ENCODE data around the gene RIGI. TPM values are rescaled to one million over a fixed set of nuclear protein-coding genes. Genes with fewer than 3 reads are reported as not detected.

The RIGI gene
- total and polyA plus RNA-seq, 2 of the 13 experiments (the other 11 are each of a cell fraction or from before 2014, with no cell fraction given), result 3.0 to 8.2 TPM

DNA sequence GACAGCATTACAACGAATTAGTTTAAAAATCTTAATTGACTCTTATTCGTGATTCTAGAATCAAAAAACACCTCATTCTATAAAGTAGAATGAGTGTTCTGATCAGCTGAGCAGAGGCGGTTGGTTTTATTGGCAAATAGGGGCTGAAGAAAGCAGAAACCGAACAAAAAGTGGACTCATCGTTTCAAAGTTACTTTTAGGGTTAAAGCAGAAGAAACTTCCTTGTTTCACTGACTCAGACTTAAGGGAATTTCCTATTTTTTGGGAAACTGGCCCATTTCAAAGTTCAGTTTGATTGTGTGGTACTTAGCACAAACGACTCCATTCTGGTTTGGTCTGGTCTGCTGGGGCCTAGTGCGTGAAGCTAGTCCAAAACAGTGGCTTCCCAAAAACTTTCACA lies 47.8 kb upstream of the RIGI start:
- H3K27me3 ChIP-seq (ENCODE audit: control insufficient read depth in 1 of 2, insufficient read depth in 2 of 2, low read length in 2 of 2), result no peaks in the 10 kb centered on the region; a peak in 1 of 5 replicates
- intact Hi-C loops (cut with micrococcal nuclease; ENCODE audit: unreplicated experiment) (loop anchor here (2.0 kb wide), 1 partner anchor 147 kb away; no protein-coding TSS in a partner anchor), in situ Hi-C loops (cut with HindIII; ENCODE audit: extremely low pct_ligation_motif_present, low pct_unique_long_range_greater_than_20kb) (loop anchor here (5.0 kb wide), 1 partner anchor 192 kb away; the partner anchor contains the start of gene ACO1)
- POLR2A ChIA-PET, result interaction anchor here (1.0 to 2.8 kb wide), 4 partner anchors 22 to 195 kb away, joined by 5 to 36 read pairs (median 14); partner anchors contain the start of genes ACO1, RIGI, SMIM27 and TOPORS
- FAIRE-seq (no peak), ATAC-seq (no peak), DNase-seq (ENCODE audit: low spot score) (no peak)
- peak overlapping the region; percentile 77; the same call in 1 of the 2 replicates for H3K9ac ChIP-seq (ENCODE audit: insufficient read depth, low read depth, low read length)
- peak overlapping the region in 2 of 3 experiments; percentile 81 to 83; a peak in 2 of 6 replicates for H3K4me3 ChIP-seq (replicated peaks in 1 of 3; ENCODE audit: insufficient read depth in 1 of 3, low read depth in 2 of 3, low read length in 3 of 3)
- BruUV-seq (replicated peaks), result no TSS peak
- 74% methylated on average over 7 of the region's 7 CpGs for WGBS (ENCODE audit: low lambda C conversion rate)
- no peaks in the 10 kb centered on the region for H3K9me3 ChIP-seq (ENCODE audit: low read length)
- H3K4me1 ChIP-seq (ENCODE audit: insufficient read depth, low read length), result peaks cover 24% of the 10 kb centered on the region
- peaks cover 3 to 7% of the 10 kb centered on the region in 2 experiments; a peak in 2 of 5 replicates for H3K36me3 ChIP-seq (replicated peaks in 1 of 2; ENCODE audit: control insufficient read depth in 1 of 2, insufficient read depth in 2 of 2, low read length in 2 of 2)
- CTCF ChIA-PET (ENCODE audit: low intra/inter-chr PET ratio, low total read pairs), result interaction anchor here (2.1 to 3.8 kb wide), 2 partner anchors 190 to 195 kb away, joined by 5 to 52 read pairs; no protein-coding TSS in a partner anchor
- H4K20me1 ChIP-seq (ENCODE audit: insufficient read depth, low read length), result no peaks in the 10 kb centered on the region
- H3K27ac ChIP-seq (ENCODE audit: extremely low read length, insufficient read depth, low read length), result no peak overlapping the region
- no peak for TF ChIP-seq ETS1 (CRISPR knock-in tag; IDR thresholded peaks at IDR 0.05)
- no peak overlapping the region for H2AFZ ChIP-seq (ENCODE audit: low read length)
- peaks cover 32% of the 10 kb centered on the region for H3K79me2 ChIP-seq (ENCODE audit: insufficient read depth, low read length)
- peak overlapping the region; percentile 81 for H3K4me2 ChIP-seq (ENCODE audit: low read depth, low read length)

DNA sequence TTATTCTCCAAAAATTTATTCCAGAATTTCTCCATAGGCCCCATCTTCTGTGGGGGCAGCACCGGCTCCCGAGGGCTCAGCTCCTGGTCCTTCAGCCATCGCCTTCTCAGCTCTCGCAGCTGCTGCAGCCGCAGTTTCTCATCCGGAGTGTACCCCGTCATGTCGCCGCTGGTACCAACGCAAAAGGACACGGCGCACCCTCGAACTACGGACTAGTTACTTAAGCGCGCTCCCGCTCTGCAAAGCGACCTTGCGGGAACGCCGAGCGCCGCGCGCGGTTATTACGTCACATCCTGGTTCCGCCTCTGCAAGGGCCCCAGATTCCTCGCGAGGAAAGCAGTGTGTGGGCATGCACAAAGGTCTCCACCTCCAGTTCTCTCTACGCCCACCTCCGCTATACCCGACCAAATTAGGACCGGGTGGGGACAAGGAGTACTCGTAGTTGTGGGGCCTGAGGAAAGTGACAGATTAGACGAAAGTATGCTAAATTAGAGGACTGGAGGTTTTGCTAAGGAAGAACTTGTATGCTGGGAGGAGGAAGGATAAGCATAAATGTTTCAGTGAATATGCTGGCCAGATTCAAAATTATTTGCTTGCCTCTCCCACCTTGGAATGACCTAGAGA lies 47.0 kb upstream of the RIGI start, which contains the start of gene NDUFB6:
Gene NDUFB6, minus strand, starts transcription at position 260 of the 624 bp plus-strand sequence. Its CDS starts 99 bp downstream, at position 161.
- H3K36me3 ChIP-seq (replicated peaks in 1 of 2; ENCODE audit: control insufficient read depth in 1 of 2, insufficient read depth in 2 of 2, low read length in 2 of 2), result peaks cover 3 to 11% of the 10 kb centered on the region in 2 experiments; a peak in 3 of 5 replicates
- under 1% methylated on average over 19 of the region's 36 CpGs for WGBS (ENCODE audit: low lambda C conversion rate)
- H3K9ac ChIP-seq (ENCODE audit: insufficient read depth, low read depth, low read length), result peak within 1 kb of the TSS; percentile 77
- no peaks in the 10 kb centered on the region; a peak in 1 of 5 replicates for H3K27me3 ChIP-seq (ENCODE audit: control insufficient read depth in 1 of 2, insufficient read depth in 2 of 2, low read length in 2 of 2)
- ATAC-seq (peak; percentile 95), FAIRE-seq (peak; percentile 60), DNase-seq (ENCODE audit: low spot score) (peak; percentile 90)
- in situ Hi-C loops (cut with HindIII; ENCODE audit: extremely low pct_ligation_motif_present, low pct_unique_long_range_greater_than_20kb) (loop anchor here (5.0 kb wide), 1 partner anchor 191 kb away; the partner anchor contains the start of gene ACO1), intact Hi-C loops (cut with micrococcal nuclease; ENCODE audit: unreplicated experiment) (loop anchor here (1.0 to 2.0 kb wide), 4 partner anchors 47 to 194 kb away; partner anchors contain the start of gene RIGI)
- H3K27ac ChIP-seq (ENCODE audit: extremely low read length, insufficient read depth, low read length), result peak within 1 kb of the TSS; percentile 77
- no peaks in the 10 kb centered on the region for H3K9me3 ChIP-seq (ENCODE audit: low read length)
- H3K79me2 ChIP-seq (ENCODE audit: insufficient read depth, low read length), result peaks cover 32% of the 10 kb centered on the region
- ChIA-PET POLR2A (interaction anchor here (1.0 to 2.8 kb wide), 4 partner anchors 22 to 194 kb away, joined by 5 to 36 read pairs (median 14); partner anchors contain the start of genes ACO1, RIGI, SMIM27 and TOPORS), CTCF (ENCODE audit: low intra/inter-chr PET ratio, low total read pairs) (interaction anchor here (1.1 to 3.8 kb wide), 4 partner anchors 23 to 197 kb away, joined by 3 to 52 read pairs (median 4); no protein-coding TSS in a partner anchor)
- BruUV-seq (replicated peaks), result no TSS peak
- H3K4me3 ChIP-seq (replicated peaks in 1 of 3; ENCODE audit: insufficient read depth in 1 of 3, low read depth in 2 of 3, low read length in 3 of 3), result peak within 1 kb of the TSS; percentile 81 to 95 (median 83)
- no peaks in the 10 kb centered on the region for H4K20me1 ChIP-seq (ENCODE audit: insufficient read depth, low read length)
- H3K4me2 ChIP-seq (ENCODE audit: low read depth, low read length), result peak within 1 kb of the TSS; percentile 81
- peak within 1 kb of the TSS; percentile 85 for H2AFZ ChIP-seq (ENCODE audit: low read length)
- peaks cover 24% of the 10 kb centered on the region for H3K4me1 ChIP-seq (ENCODE audit: insufficient read depth, low read length)
- 0 out of 2 replicates have a peak, but pooled peaks have one; percentile 28 for TF ChIP-seq ZNF362 (CRISPR knock-in tag; IDR thresholded peaks at IDR 0.05; ENCODE audit: borderline replicate concordance)
- peak; percentile 48; the same call in 1 of the 2 replicates for TF ChIP-seq PITX1 (CRISPR knock-in tag; IDR thresholded peaks at IDR 0.05)
- TF ChIP-seq HDAC1 (CRISPR knock-in tag; IDR thresholded peaks at IDR 0.05), result peak; percentile 88
- TF ChIP-seq KDM4B (CRISPR knock-in tag; IDR thresholded peaks at IDR 0.05), result 0 out of 2 replicates have a peak, but pooled peaks have one; percentile 16
- TF ChIP-seq ZMAT3 (CRISPR knock-in tag; conservative IDR thresholded peaks at IDR 0.05), result peak; percentile 60; the same call in 1 of the 2 replicates
- TF ChIP-seq MAX (IDR thresholded peaks at IDR 0.05), result peak; percentile 82
- TF ChIP-seq ZSCAN12 (CRISPR knock-in tag; IDR thresholded peaks at IDR 0.05), result no peak
- no peak for TF ChIP-seq SAFB2 (CRISPR knock-in tag; IDR thresholded peaks at IDR 0.05; ENCODE audit: borderline replicate concordance, low read depth)
- TF ChIP-seq NFKB2 (CRISPR knock-in tag; IDR thresholded peaks at IDR 0.05; ENCODE audit: borderline replicate concordance), result peak; percentile 87; the same call in 1 of the 2 replicates

All from HepG2 (cell line).